GM04504 (cell line): ENCODE results near the gene ACSM2B.
"Not testable (repeated sequence)": the region's sequence is repeated elsewhere in the genome, so short reads cannot be mapped to it uniquely, and the experiment has no call there.

Source experiments
- DNase-seq: peaks from one replicate; pipeline ENCODE4 v3.0.0-alpha.2; 2012; ENCODE audit warnings: low read depth

ACSM2B gene

DNA sequence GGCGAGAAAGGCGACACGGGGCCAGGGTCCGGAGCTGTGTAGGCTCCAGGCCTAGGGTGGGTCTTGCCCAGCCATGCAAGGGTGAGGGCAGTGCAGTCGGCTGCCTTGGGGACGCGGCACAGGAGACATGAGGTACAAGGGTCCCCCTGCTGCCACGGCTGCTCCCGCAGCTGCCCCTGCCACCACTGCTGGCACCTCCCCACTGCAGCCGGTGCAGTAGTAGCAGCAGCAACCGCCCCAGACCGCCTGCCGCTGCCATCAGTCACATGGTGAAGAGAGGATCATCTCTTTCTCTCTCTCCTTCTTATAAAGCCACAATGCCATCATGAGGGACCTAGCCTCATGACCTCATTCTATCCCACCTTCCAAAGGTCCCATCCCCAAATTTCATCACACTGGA is 44.4 kb downstream of the ACSM2B start:
- DNase-seq: not testable (repeated sequence)

DNA sequence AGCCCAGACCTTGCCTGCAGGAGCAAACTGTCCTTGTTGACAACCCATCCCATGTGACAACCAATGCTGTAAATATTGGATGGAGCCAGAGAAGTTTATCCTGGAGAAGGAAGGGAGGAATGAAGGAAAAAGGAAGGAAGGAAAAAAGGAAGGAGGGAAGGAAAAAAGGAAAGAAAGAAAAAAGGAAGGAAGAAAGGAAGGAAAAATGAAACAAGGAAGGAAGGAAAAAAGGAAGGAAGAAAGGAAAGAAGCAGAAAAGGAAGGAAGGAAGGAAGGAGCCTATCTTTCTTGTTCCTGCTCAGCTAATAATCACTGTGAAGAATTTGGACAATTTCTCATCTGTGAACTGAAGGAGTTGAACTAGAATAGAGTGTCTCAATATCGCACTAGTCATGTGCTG is 56.1 kb downstream of the ACSM2B start:
- DNase-seq: no peak

DNA sequence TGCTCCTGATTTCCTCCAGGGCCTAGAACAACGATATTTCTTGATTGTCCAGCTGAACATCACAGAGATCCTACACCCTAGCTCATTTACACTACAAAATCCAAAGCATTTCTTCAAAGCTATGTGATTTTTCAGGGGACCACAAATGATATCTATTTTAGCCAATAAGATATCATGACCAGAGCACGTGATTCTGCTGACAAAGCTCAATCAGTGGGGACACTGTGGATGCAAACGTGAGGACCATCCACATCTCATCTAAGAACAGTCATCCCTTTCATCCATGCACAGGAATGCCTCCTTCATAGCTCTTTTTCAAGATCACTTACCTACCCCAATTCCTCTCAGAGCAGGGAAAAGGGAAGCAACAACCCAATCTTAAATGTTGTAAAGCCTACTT is 56.9 kb downstream of the ACSM2B start:
- DNase-seq: no peak

DNA sequence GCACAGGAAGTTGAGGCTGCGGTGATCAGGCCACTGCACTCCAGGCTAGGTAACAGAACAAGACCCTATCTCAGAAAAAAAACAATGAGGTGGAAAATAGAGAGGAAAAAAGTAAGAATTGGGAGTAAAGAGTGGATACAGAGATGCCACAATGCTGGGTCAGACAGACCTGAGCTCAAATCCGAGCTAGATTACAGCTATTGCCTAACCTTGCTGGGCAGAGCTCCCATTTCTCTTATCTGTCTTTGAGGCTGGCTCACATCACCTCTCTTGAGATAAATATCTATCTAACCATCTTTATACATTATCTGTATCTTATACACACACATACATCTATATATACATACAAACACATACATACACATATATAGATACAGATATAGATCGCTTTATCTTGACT is 59.0 kb downstream of the ACSM2B start:
- no peak for DNase-seq

DNA sequence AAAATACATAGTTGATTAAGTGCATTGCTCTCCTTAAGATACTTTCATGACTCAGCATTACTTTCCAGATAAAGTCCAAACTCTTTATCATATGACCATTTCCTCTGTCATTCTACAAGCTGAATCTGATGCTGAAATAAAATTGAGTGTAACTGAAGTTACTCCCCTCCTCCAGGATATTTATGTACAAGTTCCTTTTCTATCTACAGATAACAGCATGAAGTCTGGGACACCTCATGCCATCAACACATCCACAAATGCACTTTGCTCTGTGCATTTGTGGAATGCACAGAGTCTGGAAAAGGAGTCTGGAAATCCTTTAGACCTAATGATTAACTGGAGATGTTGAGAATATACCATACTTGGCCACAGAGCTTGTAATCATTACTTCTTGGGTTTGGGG is 60.5 kb downstream of the ACSM2B start:
- no peak for DNase-seq

DNA sequence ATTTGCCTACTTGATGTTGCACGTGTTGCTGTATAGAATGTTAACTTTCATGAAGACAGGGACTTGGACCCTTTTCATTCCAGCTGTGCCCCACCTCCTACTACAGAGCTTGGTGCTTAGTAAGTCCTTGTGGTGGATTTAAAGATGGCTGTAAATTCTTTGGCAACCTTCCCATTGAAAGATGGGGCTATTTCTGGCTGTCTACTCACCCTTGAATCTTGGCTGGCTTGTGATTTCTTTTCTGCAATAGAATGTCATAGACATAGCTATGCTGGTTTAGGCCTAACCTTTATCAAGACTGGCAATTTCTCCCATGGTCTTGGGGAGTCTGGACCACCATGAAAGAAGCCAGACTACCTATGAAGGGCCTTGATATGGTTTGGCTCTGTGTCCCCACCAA is 65.8 kb downstream of the ACSM2B start:
- DNase-seq: no peak

DNA sequence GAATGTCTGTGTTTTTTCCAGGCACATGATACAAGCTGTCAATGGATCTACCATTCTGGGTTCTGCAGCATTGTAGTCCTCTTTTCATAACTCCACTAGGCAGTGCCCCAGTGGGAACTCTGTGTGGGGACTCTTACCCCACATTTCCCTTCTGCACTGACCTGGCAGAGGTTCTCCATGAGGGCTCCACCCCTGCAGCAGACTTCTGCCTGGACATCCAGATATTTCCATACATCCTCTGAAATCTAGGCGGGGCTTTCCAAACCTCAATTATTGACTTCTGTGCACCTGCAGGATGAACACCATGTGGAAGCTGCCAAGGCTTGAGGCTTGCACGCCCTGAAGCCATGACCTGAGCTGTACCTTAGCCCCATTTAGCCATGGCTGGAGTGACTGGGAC is 68.9 kb downstream of the ACSM2B start:
- no peak for DNase-seq

DNA sequence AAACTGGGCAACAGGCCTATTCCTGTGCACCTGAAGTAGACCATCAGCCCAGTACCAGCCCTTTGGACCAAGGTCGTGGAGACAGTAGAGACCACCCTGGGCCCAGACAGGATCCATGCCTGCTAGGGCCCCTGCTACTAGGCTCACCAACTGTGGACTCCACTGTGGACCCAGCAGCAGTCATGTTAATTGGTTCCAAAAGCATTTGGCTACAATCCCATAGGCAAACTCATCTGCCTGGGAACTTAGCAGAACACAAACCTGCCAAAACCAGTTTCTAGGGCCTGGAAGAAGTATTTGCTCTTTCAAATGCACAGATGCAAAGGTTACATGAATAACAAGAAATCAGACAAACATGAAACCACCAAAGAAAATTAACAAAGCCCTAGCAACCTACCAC is 71.7 kb downstream of the ACSM2B start:
- DNase-seq: no peak

DNA sequence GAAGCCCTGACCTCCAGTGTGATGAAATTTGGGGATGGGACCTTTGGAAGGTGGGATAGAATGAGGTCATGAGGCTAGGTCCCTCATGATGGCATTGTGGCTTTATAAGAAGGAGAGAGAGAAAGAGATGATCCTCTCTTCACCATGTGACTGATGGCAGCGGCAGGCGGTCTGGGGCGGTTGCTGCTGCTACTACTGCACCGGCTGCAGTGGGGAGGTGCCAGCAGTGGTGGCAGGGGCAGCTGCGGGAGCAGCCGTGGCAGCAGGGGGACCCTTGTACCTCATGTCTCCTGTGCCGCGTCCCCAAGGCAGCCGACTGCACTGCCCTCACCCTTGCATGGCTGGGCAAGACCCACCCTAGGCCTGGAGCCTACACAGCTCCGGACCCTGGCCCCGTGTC is 84.7 kb downstream of the ACSM2B start:
- not testable (repeated sequence) for DNase-seq

DNA sequence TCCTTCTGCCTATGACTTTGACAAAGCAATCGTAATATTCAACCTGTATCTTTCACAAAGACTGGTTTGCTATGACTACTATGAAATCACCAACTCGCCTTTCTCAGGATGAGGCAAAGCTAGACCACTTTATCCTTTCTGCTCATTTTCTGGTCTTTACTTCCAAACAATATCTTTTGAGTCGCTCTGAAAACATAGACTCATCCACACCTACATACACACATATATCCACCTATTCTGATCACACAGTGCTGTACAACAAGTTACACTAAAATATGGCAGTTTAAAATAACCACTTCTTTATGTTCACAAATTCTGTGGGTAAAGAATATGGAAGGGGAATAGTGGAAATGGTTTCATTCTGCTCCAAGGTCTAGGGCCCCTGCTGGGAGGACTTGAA is 85.2 kb downstream of the ACSM2B start:
- DNase-seq: not testable (repeated sequence)
